Measurements from ENCODE around the gene WWOX. TPM values are rescaled to one million over a fixed set of nuclear protein-coding genes. Genes with fewer than 3 reads are reported as not detected.

Gene WWOX
- polyA plus RNA-seq, 2 of the 4 experiments (the other 2 are of a cell fraction), result 16.0 to 17.2 TPM

GRCh38 chr16:78795433-78795832, 696.0 kb downstream of the WWOX start:
- FAIRE-seq (no peak), ATAC-seq (no peak), DNase-seq (ENCODE audit: low read depth in 1 of 2, low spot score in 1 of 2) (no peak)
- WGBS (ENCODE audit: missing lambda C conversion rate), result 4% methylated on average over 1 of the region's 1 CpG
- no peak overlapping the region for H3K4me3 ChIP-seq
- no peaks in the 10 kb centered on the region for H3K4me1 ChIP-seq
- H3K27ac ChIP-seq, result no peak overlapping the region
- ChIA-PET POLR2A (no interaction called here), CTCF (interaction anchor here (0.5 kb wide), 1 partner anchor 806 kb away, joined by 3 read pairs; no protein-coding TSS in a partner anchor)
- TF ChIP-seq HOXB5 (CRISPR knock-in tag; IDR thresholded peaks at IDR 0.05) (no peak), HEYL (CRISPR knock-in tag; IDR thresholded peaks at IDR 0.05) (no peak)
- TF ChIP-seq, protein P1, sequence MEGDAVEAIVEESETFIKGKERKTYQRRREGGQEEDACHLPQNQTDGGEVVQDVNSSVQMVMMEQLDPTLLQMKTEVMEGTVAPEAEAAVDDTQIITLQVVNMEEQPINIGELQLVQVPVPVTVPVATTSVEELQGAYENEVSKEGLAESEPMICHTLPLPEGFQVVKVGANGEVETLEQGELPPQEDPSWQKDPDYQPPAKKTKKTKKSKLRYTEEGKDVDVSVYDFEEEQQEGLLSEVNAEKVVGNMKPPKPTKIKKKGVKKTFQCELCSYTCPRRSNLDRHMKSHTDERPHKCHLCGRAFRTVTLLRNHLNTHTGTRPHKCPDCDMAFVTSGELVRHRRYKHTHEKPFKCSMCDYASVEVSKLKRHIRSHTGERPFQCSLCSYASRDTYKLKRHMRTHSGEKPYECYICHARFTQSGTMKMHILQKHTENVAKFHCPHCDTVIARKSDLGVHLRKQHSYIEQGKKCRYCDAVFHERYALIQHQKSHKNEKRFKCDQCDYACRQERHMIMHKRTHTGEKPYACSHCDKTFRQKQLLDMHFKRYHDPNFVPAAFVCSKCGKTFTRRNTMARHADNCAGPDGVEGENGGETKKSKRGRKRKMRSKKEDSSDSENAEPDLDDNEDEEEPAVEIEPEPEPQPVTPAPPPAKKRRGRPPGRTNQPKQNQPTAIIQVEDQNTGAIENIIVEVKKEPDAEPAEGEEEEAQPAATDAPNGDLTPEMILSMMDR (IDR thresholded peaks at IDR 0.05), result no peak
- H3K4me2 ChIP-seq, result no peak overlapping the region
- no peaks in the 10 kb centered on the region for H3K9me3 ChIP-seq

DNA sequence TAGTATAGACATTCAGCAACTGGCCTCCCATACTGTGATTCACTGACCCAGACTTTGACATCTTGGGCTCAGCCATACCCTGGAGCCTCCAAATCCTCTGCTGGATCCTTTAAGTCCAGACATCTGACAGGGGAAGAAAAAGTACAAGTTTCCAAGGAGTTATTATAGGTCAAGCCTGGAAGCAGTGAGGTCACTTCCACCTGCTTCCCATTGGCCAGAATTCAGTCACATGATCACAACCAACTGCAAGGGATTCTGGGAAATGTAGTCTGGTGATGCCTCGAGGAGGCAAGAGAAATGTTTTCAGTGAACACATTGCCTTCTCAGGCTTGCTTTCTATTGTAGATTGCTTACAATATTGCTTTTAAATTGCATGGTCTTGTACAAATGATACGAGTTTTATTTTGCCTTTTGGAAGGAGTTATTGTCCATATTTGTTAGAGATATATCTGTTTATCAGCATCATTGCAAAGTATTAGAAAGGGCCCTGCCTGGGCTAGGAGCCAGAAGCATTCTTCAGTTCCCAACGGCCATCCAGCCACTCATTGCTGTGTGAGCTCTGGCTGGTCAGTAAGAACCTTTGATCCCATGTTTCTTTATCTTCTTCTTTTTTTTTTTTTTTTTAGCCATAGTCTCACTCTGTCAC, 696.9 kb downstream of the WWOX start:
- Histone ChIP-seq H3K9me3 (no peaks in the 10 kb centered on the region), H3K4me1 (no peaks in the 10 kb centered on the region), H3K27ac (no peak overlapping the region), H3K4me3 (no peak overlapping the region), H3K4me2 (peak overlapping the region; percentile 25; the same call in 1 of the 3 replicates)
- POLR2A ChIA-PET, result no interaction called here
- DNase-seq (ENCODE audit: low read depth in 1 of 2, low spot score in 1 of 2) (peak; percentile 38 to 78), ATAC-seq (peak in 1 of 2 experiments; percentile 85; a peak in 3 of 6 replicates), FAIRE-seq (no peak)
- TF ChIP-seq CHD4 (IDR thresholded peaks at IDR 0.05; ENCODE audit: borderline replicate concordance) (no peak), NFE2L2 (conservative IDR thresholded peaks at IDR 0.05; ENCODE audit: low read length) (no peak), EP300 (IDR thresholded peaks at IDR 0.05) (no peak)
- TF ChIP-seq, protein P2, sequence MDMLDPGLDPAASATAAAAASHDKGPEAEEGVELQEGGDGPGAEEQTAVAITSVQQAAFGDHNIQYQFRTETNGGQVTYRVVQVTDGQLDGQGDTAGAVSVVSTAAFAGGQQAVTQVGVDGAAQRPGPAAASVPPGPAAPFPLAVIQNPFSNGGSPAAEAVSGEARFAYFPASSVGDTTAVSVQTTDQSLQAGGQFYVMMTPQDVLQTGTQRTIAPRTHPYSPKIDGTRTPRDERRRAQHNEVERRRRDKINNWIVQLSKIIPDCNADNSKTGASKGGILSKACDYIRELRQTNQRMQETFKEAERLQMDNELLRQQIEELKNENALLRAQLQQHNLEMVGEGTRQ (IDR thresholded peaks at IDR 0.05), result peak; percentile 69
- 8% methylated on average over 3 of the region's 3 CpGs for WGBS (ENCODE audit: missing lambda C conversion rate)
- CTCF ChIA-PET, result no interaction called here

DNA sequence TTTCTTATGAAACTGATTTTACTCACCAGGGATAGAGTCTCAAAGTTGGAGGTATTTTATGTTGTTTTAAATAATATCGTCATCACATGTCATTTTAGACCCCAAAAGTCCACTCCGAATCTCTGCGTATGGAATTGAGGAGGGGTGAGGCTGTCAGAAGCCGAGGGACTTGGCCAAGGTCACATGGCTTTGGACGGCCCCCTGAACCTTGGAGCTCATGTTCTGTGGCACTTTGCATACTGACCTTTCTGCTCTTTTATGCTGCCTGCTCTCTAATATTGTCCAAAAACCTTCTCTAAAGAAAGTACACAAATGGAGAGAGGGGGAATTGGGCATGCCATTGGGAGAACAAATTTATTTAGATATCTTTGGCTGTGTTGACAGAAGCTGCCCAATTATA, 700.0 kb downstream of the WWOX start:
- Histone ChIP-seq H3K27ac (no peak overlapping the region), H3K4me3 (no peak overlapping the region), H3K4me2 (no peak overlapping the region), H3K9me3 (no peaks in the 10 kb centered on the region), H3K4me1 (no peaks in the 10 kb centered on the region)
- DNase-seq (ENCODE audit: low read depth in 1 of 2, low spot score in 1 of 2), result no peak
- 33% methylated on average over 5 of the region's 5 CpGs for WGBS (ENCODE audit: missing lambda C conversion rate)
- ChIA-PET POLR2A (no interaction called here), CTCF (no interaction called here)
- TF ChIP-seq NPAS2 (CRISPR knock-in tag; IDR thresholded peaks at IDR 0.05; ENCODE audit: borderline replicate concordance), result no peak
- TF ChIP-seq ESRRA (IDR thresholded peaks at IDR 0.05; ENCODE audit: borderline replicate concordance, low read length), result no peak
- TF ChIP-seq MYC (IDR thresholded peaks at IDR 0.05; ENCODE audit: borderline replicate concordance, low read length), result no peak
- no peak for TF ChIP-seq NR3C1 (IDR thresholded peaks at IDR 0.05)
- TF ChIP-seq EP300 (IDR thresholded peaks at IDR 0.05), result no peak
- no peak for TF ChIP-seq KDM1A (IDR thresholded peaks at IDR 0.05; ENCODE audit: low read depth)
- TF ChIP-seq EHMT2 (IDR thresholded peaks at IDR 0.05; ENCODE audit: low read depth), result no peak
- TF ChIP-seq, protein P3, sequence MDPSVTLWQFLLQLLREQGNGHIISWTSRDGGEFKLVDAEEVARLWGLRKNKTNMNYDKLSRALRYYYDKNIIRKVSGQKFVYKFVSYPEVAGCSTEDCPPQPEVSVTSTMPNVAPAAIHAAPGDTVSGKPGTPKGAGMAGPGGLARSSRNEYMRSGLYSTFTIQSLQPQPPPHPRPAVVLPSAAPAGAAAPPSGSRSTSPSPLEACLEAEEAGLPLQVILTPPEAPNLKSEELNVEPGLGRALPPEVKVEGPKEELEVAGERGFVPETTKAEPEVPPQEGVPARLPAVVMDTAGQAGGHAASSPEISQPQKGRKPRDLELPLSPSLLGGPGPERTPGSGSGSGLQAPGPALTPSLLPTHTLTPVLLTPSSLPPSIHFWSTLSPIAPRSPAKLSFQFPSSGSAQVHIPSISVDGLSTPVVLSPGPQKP (IDR thresholded peaks at IDR 0.05; ENCODE audit: low read depth, low read length), result no peak
- TF ChIP-seq JUNB (IDR thresholded peaks at IDR 0.05), result no peak
- TF ChIP-seq POLR2A (IDR thresholded peaks at IDR 0.05; ENCODE audit: low read length), result no peak
- TF ChIP-seq CEBPB (IDR thresholded peaks at IDR 0.05), result no peak
- TF ChIP-seq, protein P4, sequence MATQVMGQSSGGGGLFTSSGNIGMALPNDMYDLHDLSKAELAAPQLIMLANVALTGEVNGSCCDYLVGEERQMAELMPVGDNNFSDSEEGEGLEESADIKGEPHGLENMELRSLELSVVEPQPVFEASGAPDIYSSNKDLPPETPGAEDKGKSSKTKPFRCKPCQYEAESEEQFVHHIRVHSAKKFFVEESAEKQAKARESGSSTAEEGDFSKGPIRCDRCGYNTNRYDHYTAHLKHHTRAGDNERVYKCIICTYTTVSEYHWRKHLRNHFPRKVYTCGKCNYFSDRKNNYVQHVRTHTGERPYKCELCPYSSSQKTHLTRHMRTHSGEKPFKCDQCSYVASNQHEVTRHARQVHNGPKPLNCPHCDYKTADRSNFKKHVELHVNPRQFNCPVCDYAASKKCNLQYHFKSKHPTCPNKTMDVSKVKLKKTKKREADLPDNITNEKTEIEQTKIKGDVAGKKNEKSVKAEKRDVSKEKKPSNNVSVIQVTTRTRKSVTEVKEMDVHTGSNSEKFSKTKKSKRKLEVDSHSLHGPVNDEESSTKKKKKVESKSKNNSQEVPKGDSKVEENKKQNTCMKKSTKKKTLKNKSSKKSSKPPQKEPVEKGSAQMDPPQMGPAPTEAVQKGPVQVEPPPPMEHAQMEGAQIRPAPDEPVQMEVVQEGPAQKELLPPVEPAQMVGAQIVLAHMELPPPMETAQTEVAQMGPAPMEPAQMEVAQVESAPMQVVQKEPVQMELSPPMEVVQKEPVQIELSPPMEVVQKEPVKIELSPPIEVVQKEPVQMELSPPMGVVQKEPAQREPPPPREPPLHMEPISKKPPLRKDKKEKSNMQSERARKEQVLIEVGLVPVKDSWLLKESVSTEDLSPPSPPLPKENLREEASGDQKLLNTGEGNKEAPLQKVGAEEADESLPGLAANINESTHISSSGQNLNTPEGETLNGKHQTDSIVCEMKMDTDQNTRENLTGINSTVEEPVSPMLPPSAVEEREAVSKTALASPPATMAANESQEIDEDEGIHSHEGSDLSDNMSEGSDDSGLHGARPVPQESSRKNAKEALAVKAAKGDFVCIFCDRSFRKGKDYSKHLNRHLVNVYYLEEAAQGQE (IDR thresholded peaks at IDR 0.05), result no peak
- TF ChIP-seq FOSB (CRISPR knock-in tag; IDR thresholded peaks at IDR 0.05), result no peak
- TF ChIP-seq CHD2 (IDR thresholded peaks at IDR 0.05; ENCODE audit: low read length, partially characterized antibody), result no peak
- no peak for TF ChIP-seq HMGXB4 (CRISPR knock-in tag; IDR thresholded peaks at IDR 0.05; ENCODE audit: borderline replicate concordance)
- TF ChIP-seq NFE2L2 (conservative IDR thresholded peaks at IDR 0.05; ENCODE audit: low read length), result no peak
- TF ChIP-seq ZSCAN20 (CRISPR knock-in tag; IDR thresholded peaks at IDR 0.05), result no peak
- TF ChIP-seq BHLHE40 (IDR thresholded peaks at IDR 0.05; ENCODE audit: low read depth, low read length), result no peak
- no peak for ATAC-seq
- FAIRE-seq, result no peak
